HG03196 (cell line): ENCODE results near the gene SLC16A10.
"Not testable (repeated sequence)": the region's sequence is repeated elsewhere in the genome, so short reads cannot be mapped to it uniquely, and the experiment has no call there.

Source experiments
- ATAC-seq: cut with Tn5 transposase; IDR thresholded peaks from one replicate; pipeline ENCODE4 v1.9.1; 2021; ENCODE audit not compliant: unreplicated experiment

The SLC16A10 gene

DNA sequence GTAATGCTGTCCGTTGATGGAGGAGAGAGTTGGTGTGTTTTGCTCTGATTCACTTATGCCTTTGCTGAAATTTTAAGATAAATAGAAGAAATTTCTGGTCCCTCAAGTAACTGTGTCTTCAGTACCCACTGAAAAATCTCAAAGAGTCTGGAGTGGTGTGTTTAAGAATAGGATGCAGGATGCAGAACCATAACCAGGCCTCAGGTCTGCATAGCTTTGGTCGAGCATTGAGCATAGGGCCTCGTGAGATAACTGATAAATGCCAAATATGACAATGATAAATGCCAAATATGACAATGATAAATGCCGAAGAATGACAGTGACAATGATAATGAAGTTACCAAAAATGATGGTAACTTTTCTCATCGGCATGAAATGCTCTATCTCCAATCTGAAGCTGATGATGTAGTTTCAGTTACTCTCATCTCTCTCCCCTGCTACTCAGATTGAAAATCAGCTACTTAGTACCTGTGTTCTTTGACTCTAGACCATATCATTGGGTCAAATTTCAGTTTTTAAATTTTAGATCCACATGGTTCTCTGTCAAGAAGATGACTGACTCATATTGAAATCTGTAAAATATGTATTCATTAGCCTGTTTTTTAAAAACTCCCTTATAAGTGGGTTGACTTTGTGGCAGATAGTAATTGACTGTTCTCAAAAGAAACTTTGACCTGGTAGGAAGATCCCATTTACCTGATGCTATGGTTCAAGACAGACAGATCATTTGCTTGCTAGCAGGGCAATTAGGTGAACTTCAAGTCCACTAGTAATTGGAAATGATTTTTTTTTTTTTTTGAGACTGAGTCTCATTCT lies 96.6 kb downstream of the SLC16A10 start:
- ATAC-seq, result no peak

DNA sequence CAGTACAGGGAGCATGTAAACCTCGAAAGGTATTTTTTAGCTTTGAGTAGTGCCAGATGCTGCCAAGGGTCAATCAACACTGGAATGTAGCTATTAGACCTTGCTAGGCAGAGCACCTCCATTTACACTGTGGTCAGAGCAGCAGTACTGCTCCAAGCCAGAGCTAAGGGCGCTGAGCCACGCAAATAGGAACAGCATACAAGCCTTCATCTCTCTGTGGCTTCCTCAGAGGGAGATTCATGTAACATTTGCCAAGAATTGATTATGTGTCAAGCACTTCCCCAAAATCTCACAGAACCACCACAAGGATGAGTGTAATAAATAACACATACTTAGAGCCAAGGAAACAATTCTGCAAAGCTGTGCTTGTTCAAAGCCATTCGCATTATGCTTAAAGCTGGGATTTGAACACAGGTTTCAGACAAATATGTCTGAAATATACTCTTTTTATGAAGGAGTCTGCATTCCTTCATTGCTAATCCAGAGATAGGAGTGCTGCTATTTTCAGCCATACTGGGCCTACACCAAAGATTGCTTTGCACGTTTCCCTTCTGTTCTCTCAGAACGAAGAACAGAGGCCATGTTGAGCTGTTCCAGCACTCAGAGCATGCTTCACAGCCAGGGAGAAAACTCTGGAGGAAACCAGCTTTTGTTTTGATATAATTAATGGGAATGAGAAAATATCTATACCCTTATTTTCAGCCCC lies 97.7 kb downstream of the SLC16A10 start:
- ATAC-seq, result no peak

DNA sequence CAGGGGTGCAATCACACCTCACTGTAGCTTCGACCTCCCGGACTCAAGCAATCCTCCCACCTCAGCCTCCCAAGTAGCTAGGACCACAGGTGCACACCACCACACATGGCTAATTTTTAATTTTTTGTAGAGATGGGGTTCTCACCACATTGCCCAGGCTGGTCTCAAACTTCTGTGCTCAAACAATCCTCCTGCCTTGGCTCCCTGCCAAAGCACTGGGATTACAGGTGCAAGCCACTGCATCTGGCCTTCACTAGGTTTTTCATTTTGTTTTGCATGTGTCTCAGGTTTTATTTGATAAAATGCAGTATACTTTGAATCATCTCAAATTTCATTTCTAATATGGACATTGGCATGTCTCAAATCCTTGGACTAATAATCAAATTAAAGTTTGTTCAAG lies 98.7 kb downstream of the SLC16A10 start:
- ATAC-seq, result no peak

DNA sequence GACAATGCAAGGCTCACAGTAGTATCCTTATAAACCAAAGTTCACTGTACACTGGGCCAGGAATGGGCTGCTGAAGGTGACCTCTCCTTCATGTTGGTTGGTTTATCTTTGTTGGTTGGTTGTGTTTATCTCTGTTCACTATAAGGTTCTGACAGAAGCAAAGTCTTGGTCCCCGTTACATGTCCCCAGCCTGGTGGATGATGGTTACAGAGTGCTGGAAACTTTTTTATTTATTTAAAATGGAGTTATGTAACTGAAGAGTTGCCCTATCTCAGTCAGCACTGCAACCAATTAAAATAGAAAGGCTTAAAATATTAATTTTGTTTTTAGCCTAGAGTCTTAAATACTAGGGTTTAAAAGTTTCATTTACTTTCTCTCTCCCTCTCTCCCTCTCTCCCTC lies 100.6 kb downstream of the SLC16A10 start:
- no peak for ATAC-seq

DNA sequence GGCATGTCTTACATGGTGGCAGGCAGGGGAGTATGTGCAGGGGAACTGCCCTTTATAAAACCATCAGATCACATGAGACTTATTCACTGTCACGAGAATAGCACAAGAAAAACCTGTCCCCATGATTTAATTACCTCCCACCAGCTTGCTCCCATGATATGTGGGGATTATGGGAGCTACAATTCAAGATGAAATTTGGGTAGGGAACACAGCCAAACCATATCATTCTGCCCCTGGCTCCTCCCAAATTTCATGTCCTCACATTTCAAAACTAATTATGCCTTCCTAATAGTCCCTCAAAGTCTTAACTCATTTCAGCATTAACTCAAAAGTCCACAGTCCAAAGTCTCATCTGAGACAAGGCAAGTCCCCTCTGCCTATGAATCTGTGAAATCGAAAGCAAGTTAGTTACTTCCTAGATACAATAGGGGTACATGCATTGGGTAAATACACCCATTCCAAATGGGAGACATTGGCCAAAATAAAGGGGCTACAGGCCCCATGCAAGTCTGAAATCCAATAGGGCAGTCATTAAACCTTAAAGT lies 102.4 kb downstream of the SLC16A10 start:
- ATAC-seq, result not testable (repeated sequence)

DNA sequence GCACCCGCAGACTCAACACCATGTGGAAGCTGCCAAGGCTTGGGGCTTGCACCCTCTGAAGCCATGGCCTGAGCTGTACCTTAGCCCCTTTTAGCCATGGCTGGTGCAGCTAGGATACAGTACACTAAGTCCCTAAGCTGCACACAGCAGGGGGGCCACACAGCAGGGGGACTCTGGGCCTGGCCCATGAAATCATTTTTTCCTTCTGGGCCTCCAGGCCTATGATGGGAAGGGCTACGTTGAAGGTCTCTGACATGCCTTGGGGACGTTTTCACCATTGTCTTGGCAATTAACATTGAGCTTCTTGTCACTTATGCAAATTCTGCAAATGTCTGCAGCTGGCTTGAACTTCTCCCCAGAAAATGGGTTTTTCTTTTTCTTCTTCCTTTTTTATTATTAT lies 103.3 kb downstream of the SLC16A10 start:
- no peak for ATAC-seq

DNA sequence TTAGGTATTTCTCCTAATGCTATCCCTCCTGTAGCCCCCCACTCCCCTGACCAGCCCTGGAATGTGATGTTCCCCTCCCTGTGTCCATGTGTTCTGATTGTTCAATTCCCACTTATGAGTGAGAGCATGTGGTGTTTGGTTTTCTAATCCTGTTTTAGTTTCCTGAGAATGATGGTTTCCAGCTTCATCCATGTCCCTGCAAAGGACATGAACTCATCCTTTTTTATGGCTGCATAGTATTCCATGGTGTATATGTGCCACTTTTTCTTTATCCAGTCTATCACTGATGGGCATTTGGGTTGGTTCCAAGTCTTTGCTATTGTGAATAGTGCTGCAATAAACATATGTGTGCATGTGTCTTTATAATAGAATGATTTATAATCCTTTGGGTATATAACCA lies 103.8 kb downstream of the SLC16A10 start:
- ATAC-seq, result not testable (repeated sequence)

DNA sequence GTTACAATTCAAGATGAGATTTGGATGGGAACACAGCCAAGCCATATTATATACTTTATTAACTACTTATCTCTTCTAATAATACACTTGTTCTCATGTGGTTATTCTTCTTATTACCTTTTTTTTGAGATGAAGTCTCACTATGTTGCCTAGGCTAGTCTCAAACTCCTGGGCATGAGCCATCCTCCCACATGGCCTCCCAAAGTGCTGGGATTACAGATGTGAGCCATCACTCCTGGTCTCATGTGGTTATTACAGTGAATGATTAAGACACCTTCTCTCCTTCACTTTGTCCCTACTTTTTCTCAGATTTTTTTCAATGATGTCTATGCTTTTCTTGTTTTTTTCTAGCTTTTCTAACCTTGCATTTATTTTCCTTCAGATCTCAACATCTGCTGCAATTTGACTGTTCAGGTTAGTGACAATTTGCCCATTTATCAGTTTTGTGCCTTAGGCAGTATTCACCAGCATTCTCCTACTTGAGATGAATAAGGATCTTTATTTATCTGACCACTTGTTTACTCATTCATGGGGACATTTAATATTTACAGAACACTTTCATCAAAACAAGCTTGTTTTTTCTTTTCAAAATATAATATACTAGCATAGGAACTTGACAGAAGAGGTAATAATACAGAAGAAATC lies 105.7 kb downstream of the SLC16A10 start:
- ATAC-seq, result no peak

DNA sequence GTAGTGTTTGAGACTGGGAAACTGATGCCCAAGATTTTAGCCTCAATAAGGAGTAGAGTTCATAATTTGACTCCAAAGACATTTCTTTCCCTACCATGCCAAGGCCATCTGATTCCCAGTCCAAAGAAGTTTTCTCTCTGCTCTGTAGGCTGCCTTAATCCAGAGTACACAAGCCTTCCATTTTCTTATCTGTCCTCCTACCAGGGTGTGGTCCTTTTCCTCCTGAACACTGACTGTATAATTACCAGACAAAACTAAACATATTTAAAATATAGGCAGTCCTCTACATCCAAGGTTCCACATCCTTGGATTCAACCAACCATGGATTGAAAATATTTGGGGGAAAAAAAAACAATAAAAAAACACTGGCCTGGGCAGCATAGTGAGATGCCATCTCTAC lies 108.4 kb downstream of the SLC16A10 start:
- ATAC-seq, result no peak

DNA sequence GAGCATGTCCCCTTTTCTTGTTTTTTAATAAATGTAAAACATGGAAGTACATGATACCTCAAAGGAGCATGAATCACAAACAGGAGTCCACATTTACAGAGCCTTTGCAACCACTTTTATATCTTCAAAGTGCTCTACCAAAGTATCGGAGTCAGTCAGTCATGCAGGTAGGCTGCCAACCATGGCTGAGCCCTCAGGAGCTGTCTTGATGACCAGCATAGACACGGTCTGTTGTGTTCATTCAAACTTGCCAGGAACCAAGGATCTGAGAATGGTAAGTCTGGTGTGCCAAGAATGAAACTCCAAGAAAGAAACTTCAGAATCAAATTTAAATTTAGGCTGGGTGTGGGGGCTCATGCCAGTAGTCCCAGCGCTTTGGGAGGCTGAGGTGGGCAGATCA lies 111.5 kb downstream of the SLC16A10 start:
- ATAC-seq, result no peak

DNA sequence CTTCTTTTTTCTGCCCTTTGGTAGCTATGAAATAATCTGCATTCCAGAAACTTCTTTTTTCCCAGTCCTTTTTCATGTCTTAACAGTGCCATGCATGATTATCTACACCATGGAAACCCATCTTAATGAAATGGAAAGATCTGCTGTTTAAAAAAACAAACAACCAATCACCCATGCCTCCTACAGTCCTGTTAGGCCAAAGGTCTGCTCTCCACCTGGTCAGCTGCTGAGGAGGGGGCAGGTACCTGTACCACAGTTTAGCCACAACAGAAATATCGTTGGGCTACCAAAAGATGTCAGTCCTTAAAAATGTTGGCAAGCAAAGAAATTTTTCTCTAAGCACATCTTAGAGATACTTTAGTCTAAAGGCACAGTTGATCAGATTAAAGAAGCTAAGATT lies 112.6 kb downstream of the SLC16A10 start:
- no peak for ATAC-seq

DNA sequence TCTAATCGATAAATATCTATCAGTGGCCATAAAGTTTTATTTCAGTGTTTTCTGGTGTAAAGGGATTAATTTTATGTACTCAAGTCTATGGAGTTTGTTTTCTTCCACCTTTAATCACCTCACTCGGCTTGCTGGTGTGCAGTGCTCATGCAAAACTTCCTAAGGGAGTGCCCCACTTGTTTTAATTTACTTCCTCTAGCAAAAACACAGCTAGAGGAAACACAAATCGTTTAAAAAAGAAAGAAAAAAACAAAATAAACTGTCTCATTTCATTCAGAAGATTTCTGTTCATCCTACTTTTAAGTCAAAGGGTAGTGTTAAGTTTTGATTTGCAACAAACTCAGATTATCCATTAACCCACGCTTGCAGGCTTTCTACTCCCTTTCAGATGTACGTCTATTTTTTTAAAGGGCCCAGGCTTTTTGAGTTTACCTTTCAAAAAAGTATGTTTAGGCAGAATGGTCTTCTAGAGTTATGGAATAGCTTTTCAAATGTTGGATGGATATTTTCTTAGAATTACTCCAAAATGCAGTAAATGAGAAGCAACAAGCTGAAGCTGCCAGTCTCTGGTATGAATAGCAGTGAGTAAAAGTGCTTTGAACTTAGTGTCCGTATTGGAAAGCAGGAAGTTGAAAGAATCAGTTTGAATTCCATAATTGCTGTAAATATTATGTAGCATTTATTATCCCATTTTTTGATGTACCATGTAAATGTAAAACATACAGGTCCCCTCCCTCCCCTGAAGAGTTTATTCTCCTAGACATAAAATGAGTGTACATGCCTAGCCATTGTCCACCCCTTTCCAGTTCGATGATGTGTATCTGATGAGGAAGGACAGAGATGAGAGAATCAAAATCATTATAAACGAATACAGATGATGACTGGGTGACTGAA lies 113.3 kb downstream of the SLC16A10 start:
- ATAC-seq, result no peak

DNA sequence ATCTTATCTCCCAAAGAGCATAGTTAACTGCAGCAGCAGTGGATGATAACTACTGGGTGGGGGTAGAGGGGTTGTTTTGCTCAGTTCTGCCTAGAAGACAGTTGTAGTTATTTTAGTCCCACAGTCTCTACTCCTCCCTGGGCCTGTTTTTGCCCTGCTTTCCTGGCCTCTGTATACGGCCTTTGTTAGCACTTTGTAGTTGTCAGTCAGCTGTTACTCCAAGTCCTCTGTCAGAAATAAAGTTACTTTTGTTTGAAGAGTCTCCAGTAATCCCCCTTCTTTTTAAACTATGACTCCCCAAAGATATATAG lies 113.9 kb downstream of the SLC16A10 start:
- ATAC-seq, result no peak

DNA sequence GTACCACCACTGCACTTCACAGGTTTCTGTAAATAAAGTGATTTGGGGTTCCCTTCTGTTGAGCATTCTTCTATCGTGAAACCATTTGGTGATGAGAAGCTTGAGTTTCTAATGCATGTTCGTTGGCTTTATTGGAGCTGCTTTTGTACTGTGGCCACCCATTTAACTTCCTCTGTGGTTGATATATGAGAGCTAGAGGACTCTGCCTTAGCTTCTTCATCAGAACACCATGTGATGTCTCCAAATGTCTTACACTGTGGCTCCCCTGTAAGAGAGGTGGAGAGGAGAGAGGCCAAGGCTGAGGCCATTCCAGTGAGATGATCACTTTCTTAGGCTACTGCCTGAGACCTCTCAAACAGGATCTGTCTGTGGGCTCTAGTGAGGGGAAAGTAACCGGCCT lies 114.5 kb downstream of the SLC16A10 start:
- no peak for ATAC-seq

DNA sequence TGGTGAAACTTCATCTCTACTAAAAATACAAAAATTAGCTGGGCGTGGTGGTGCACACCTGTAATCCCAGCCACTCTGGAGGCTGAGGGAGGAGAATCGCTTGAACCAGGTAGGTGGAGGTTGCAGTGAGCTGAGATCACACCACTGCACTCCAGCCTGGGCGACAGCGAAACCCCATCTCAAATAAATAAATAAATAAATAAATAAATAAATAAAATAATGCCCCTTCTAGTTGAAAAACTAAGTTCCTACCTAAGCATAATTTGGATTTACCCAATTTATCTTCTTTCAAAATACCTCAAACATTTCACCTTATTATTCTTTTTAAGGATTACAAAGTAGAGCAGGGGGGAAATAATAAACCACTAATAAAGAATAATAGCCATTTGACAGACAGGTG lies 116.2 kb downstream of the SLC16A10 start:
- not testable (repeated sequence) for ATAC-seq

DNA sequence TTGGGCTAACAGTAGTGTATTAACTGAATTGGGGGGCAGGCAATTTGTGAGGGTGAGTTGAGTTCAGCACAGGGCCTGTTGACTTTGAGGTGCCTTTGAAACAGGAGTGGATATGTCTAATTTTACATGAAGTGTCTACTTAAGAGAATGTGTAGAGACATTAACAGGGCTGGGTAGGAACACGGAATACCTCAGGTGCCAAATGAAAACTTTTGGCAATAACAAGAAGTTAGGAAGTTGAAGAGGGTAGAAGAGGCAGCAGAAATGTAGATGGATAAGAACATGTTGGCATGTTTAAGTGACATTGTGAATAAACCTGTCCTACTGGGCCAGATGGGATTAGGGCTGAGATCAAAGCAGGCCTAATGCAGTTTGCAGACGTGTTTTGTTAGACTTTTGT lies 117.0 kb downstream of the SLC16A10 start:
- no peak for ATAC-seq

DNA sequence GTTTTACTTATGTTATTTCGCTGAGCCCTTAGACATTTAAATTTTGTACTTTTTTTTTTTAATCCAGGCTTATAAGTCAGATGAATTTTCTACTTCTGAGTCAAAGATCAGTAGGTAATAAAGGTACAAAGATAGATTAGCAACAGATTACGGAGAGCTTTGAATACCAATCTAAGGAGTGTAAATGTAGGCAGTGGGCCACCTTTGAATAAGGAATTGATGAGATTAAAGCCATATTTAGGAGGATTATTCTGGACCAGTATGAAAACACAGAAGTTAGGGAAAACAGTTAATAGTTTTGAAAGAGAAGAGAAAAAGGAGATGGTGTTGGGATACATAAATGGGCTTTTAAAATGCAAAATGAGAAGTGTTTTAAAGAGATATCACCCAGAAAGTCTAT lies 117.6 kb downstream of the SLC16A10 start:
- no peak for ATAC-seq

DNA sequence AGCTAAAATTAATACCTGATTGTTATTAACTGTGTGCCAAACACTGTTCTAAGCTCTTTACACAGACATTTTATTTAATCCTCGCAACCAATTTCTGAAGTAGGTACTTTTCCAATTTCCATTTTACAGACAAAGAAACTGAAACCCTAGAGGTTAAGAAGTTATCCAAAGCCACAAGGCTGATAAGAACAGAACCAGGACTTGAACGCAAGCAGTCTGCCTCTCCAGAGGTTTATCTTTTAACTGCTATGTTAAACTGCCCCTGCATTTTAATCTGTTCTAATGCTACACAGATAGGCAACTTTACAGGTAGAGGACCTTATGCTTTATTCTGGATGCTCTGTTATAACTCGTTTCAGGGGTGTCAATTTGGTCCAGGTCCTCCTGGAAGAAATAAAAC lies 118.2 kb downstream of the SLC16A10 start:
- no peak for ATAC-seq

DNA sequence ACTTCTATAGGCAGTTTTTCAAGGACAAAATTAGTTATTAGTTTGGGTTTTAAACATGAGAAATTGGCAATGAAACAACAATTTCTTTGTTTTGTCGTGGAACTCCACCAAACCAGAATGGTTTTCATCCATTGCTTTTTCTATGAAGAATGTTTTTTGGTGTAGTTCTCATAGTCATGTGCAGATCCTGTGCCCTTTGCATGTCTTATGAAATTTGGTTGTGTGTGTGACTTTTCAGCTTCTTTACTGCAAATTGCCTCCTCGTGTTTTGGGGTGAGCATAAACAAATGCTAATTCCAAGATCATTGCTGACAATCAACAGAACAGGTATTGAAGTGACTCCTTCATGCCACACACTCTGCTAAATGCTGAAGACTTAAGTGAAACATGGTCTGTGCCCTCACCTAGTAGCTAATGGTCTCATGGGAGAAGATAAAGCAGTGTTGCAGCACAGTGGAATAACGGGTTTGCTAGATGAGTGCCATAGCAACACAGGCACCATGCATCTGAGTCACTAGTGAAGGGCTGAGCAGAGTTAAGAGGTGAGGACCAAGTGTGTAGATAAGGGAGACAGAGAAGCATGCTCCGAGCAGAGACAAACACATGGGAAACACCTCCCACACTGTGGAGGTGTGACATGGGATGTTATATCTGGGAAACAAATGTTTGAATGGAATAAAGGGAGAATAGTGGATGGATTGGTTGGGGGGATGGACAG lies 120.0 kb downstream of the SLC16A10 start:
- ATAC-seq, result no peak

DNA sequence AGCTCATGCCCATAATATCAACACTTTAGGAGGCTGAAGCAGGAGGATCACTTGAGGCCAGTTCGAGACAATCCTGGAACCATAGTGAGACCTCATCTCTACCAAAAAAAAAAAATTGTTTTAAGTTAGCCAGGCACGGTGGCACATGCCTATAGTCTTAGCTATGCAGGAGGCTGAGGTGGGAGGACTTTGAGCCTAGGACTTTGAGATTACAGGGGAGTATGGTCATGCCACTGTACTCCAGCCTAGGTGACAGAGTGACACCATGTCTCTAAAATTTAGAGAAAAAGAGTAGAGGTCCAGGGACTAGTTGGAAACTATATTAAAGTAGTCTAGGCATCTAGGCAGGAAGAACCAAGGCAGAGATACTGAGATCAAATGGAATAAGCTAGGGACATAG lies 121.6 kb downstream of the SLC16A10 start:
- no peak for ATAC-seq
